HK-2 (cell line): ENCODE results near the gene PID1.

Experiments used
- DNase-seq: peaks from one replicate; pipeline ENCODE4 v3.0.0-alpha.2; 2018; ENCODE audit not compliant: unreplicated experiment

The PID1 gene, protein sequence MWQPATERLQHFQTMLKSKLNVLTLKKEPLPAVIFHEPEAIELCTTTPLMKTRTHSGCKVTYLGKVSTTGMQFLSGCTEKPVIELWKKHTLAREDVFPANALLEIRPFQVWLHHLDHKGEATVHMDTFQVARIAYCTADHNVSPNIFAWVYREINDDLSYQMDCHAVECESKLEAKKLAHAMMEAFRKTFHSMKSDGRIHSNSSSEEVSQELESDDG

DNA sequence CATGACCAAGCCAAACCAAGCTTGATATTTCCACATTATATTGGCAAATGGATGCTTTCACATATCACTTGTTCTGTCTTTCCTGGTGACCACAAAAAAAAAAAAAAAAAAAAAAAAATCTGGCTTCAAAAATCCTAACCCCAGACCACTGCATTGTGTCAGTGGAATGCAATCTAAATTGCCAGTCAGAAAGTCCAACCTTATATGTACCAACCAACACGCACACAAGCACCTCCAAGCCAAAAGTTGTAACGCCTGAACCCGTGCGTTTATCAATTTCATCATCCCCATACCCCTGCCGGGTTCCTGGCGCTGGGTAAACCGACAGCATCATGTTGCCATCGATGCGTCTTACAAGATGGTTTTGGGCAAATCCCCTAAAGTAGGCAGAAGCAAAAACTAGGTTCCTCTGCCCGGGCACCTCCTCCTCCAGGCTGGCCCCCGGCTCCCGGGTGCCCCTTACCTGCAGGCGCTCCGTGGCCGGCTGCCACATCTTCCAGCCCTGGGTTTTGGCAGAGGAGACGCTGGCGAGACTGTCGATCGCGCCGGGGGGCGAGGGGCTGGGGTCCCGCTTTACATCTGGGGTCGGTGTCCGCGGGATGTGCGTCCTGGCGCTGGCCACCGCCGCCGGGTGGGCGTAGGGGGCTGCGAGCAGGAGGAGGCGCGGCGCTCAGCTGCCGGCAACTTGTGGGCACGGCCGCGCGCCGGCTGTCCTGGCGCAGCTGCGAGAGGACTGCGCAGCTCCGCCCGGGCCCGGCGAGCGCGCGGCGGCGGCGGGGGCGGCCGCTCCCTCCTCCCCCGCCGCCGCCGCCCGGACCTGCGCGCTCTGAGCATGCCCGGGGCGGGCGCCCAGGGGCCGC lies at the start of gene PID1:
PID1 (minus strand) TSS at position 737 of the 860 bp plus-strand sequence; CDS start at position 493, 244 bp downstream.
- peak; percentile 17 for DNase-seq

- no peak for DNase-seq
Measured at GRCh38 chr2:229319558-229319957, 48.5 kb upstream of the PID1 start.

GRCh38 chr2:229314117-229314516 lies 43.0 kb upstream of the PID1 start:
- no peak for DNase-seq

DNA sequence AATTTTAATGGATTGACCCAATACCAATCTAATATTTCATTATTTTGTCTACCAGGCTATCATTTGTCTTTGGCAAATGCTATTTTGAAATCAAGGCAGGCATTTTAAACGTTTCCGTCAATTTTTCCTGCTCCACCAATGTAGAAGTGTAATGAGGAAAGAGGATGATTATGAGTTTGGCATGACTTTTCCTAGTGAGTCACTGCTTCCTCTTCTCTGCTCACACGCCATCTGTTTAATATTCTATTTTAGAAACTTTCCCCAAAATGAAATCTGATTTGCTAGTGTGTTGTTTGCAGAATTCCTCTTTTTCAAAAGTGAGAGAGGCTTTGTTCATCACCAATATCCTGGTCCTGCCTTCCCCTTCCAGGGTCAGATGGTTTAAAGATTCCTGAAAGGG lies 42.5 kb upstream of the PID1 start:
- DNase-seq: no peak

GRCh38 chr2:229301237-229301636 lies 30.1 kb upstream of the PID1 start:
- no peak for DNase-seq

DNA sequence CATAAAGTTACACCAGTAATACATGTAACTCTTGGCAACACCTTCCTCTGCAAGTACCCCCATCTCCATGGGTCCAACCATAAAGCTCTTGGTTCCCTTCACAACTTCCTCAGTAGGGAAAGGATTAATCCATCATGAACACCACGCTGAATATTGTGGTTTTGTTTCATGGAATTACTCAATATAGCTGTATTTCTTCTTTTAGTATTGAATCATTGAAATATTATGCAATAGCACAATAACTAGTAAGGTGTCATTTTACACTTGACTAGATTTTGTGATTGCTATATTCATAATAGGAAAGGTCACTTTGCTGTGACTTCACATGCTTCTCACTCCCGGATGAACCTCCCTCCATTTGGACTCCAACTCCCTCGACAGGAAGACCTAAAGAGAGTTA lies 29.7 kb upstream of the PID1 start:
- DNase-seq: no peak

- no peak for DNase-seq
Measured at GRCh38 chr2:229300371-229300770, 29.3 kb upstream of the PID1 start.

- DNase-seq: no peak
Measured at GRCh38 chr2:229297247-229297646, 26.2 kb upstream of the PID1 start.

GRCh38 chr2:229296536-229296935 lies 25.4 kb upstream of the PID1 start:
- no peak for DNase-seq

GRCh38 chr2:229296016-229296415 lies 24.9 kb upstream of the PID1 start:
- no peak for DNase-seq

DNA sequence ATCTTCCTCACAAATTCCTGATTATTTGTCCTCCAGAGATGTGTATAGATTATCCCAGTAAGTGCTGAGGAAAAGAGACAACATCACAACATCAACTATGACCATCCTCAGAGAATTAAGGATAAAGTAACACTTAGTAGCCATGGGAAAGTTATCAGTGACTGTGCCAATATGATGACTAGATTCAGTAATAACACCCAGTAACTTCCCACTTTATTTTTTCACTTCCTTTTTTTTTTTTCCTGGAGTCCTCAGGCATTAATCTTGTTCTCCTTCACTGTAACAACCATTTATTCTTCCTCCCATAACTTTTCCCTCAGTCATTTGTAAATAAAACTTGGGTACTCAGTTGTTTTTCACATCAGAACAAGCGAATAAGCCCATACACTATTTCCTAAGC lies 16.7 kb upstream of the PID1 start:
- DNase-seq: no peak

- DNase-seq: no peak
Measured at GRCh38 chr2:229282758-229283546, 11.9 kb upstream of the PID1 start.

GRCh38 chr2:229279516-229279915 lies 8.4 kb upstream of the PID1 start:
- no peak for DNase-seq

DNA sequence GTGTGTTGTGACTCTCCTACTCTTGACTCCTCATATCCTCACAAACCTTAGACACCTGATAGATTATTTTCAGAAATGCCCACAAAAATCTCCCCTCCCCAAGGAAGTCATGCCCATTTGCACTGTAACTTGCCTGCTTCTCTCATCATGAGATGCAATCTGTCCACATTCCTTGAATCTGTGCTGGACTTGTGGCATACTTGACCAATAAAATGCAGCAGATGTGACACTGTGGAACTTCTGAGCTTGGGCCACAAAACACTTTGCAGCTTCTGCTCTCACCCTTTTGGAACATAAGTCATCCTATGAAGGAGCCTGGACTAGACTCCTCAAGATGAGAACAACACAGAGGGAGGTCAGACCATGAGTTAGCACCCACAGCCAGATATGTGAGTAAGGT lies 4.4 kb upstream of the PID1 start:
- DNase-seq: no peak

DNA sequence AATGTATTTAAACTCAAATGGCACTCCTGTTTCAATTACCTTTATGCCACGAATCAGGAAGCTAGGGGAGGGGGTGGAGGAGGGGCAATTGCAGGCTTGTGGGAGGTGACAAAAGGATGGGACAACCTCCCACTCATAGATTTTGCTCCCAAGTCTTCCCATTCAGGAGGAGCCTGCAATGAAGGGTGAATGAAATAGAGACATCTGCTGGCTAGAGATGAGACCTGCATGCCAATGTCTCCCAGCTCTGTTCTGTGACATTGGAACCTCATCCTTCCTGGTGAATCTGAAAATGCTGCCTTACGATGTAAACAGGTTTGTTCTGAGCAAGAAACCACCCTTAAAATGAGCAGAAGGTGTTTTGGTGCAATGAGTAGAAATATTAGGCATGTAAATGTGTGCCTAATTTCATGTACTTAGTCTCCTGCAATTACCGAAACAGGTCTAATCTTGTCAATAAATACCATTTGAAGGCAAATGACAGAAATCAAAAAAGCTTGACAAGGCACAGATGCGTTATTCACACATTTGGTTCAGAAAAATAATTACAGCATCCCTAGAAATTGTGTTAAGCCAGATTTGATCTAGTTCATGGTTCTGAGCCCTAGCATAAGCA lies 2.7 kb upstream of the PID1 start:
- DNase-seq: peak; percentile 48

GRCh38 chr2:229273006-229273722 lies 2.1 kb upstream of the PID1 start:
- no peak for DNase-seq

DNA sequence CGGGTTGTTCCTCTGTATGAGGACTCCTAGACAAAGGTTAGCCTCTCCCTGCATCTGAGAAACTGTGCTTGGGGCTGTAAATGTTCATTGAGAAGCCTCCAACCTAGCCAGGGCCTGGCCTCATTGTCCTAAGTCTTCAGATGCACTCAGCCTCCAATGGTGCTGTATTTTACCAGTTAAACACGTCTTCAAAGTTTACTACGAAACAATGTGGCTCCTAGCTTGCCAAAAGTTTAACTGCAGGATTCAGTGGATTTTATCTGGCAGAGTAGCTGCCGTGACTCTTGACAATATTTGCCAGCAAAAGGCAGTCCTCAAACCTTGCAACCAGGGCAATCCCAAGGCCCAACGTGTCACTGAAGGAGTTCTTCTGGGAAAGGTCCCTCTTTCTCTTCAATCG lies 1.1 kb downstream of the PID1 start:
- no peak for DNase-seq

DNA sequence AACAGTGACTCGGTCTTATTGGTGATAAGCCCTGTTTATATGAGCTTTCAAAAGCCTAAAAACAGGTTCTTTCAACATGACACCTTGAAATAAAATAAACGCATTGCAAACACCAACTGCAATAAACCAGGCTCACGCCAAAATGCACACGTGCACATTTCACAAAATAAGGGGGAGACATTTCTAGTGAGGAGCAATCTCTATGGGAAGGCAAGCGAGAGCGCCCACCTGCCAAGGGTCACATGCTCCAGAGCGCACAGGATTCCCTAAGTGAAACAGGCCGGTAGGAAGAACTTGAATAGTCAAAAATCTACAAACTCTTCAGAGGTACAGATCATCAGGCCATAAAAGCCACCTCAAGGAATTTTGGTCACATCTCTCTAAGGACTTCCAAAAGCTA lies 1.9 kb downstream of the PID1 start:
- no peak for DNase-seq

- no peak for DNase-seq
Measured at GRCh38 chr2:229268626-229269025, 2.5 kb downstream of the PID1 start.

DNA sequence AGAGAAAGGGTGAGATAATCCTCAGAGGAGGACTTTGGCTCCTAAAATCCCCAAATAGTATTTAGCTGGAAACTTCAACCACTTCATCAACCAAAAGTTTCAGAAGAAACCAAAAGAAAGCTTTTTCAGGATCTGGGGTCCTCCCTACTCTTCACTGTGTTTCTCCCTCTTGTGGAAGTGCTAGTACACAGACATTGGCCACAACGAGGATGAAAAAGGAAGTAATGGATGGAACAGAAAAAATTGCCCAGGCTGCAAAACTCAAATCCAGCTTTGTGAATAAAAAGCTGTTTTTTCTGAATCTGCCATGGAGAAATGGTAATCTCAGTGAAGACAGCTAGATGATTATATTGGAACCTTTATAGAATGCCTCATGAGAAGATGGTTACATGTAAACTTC lies 4.0 kb downstream of the PID1 start:
- no peak for DNase-seq

DNA sequence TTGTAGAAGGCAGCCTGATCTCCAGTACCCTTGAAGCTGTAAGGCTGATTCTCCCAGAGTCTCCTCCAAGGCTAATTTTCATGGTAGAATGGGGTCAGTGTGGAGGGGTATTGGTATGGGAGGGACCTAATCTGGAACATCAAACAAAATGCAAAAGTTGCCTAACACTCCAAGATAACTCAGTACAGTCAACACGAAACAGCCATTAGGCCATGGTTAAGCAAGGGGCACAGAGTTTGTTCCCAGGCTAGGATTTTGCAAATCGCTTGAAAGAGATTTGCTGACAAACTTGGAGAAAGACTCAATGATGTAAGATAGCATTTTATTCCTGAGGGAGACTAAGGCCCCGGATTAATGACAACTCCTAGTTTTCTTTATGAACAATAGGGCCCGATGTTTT lies 5.4 kb downstream of the PID1 start:
- DNase-seq: no peak

GRCh38 chr2:229261599-229261998 lies 9.5 kb downstream of the PID1 start:
- no peak for DNase-seq
